Common myeloid progenitor, CD34-positive (primary cell): ENCODE results near the gene GRM4.

Experiments used
- CTCF ChIA-PET: fragments of 350-600 bp; sonication (Branson Sonifier 250); formaldehyde crosslinking; loops from one replicate; lab custom pipeline; 2021; ENCODE audit warnings: antibody characterized with exemption; lab: Charles Lee
- POLR2A ChIA-PET: fragments of 350-600 bp; sonication (Branson Sonifier 250); formaldehyde crosslinking; loops from one replicate; lab custom pipeline; 2021; ENCODE audit warnings: antibody characterized with exemption; lab: Charles Lee
- DNase-seq, 3 donors: peaks; one replicate each; pipeline versions ENCODE4 v3.0.0 to v3.0.0-alpha.2; 2013
- H3K27ac ChIP-seq, 2 experiments: 1 replicate in 1 of 2; 2 replicates in 1 of 2; pipeline ENCODE4 v1.7.0; 2013; ENCODE audit warnings: inconsistent platforms in 2 of 2, low read length in 2 of 2, mild to moderate bottlenecking in 2 of 2, low read depth in 1 of 2, moderate library complexity in 1 of 2; ENCODE audit not compliant: severe bottlenecking in 2 of 2, insufficient read depth in 1 of 2, poor library complexity in 1 of 2
- H3K27me3 ChIP-seq, 5 experiments: replicated peaks in 2 of 5; 1 replicate in 3 of 5; 2 replicates in 2 of 5; pipeline versions ENCODE4 v1.6.1 to v1.7.0; 2013; ENCODE audit warnings: low read length in 4 of 5, mild to moderate bottlenecking in 2 of 5, moderate library complexity in 2 of 5, inconsistent platforms in 1 of 5; ENCODE audit not compliant: insufficient read depth in 5 of 5, control insufficient read depth in 4 of 5
- H3K36me3 ChIP-seq, 4 experiments: 1 replicate in 2 of 4; 2 replicates in 2 of 4; pipeline versions ENCODE4 v1.6.1 to v1.7.0; 2013; ENCODE audit warnings: low read length in 3 of 4, control low read depth in 1 of 4, mild to moderate bottlenecking in 1 of 4; ENCODE audit not compliant: control insufficient read depth in 4 of 4, insufficient read depth in 4 of 4
- H3K4me1 ChIP-seq, 4 experiments: 1 replicate in 3 of 4; 2 replicates in 1 of 4; pipeline versions ENCODE4 v1.6.1 to v1.7.1; 2013; ENCODE audit warnings: low read length in 3 of 4, mild to moderate bottlenecking in 3 of 4, control low read depth in 1 of 4, inconsistent platforms in 1 of 4, moderate library complexity in 1 of 4; ENCODE audit not compliant: control insufficient read depth in 4 of 4, insufficient read depth in 4 of 4; ENCODE audit errors: control extremely low read depth in 1 of 4
- H3K4me3 ChIP-seq, 7 experiments: 1 replicate in 4 of 7; 2 replicates in 3 of 7; pipeline versions ENCODE4 v1.5.1 to v1.7.0; 2013; ENCODE audit warnings: mild to moderate bottlenecking in 7 of 7, low read length in 6 of 7, moderate library complexity in 6 of 7, inconsistent platforms in 2 of 7, low read depth in 2 of 7, control low read depth in 1 of 7; ENCODE audit not compliant: insufficient read depth in 4 of 7, control insufficient read depth in 1 of 7; ENCODE audit errors: extremely low read depth in 1 of 7
- H3K9me3 ChIP-seq, 5 experiments: 1 replicate in 4 of 5; 2 replicates in 1 of 5; pipeline versions ENCODE4 v1.6.1 to v1.7.1; 2013; ENCODE audit warnings: low read length in 4 of 5, mild to moderate bottlenecking in 2 of 5, inconsistent platforms in 1 of 5, low read depth in 1 of 5, moderate library complexity in 1 of 5; ENCODE audit not compliant: control insufficient read depth in 4 of 5, insufficient read depth in 2 of 5; ENCODE audit errors: control extremely low read depth in 1 of 5
- WGBS: methylation state at CpG from one replicate; pipeline ENCODE4 v1.1.5; 2013; ENCODE audit not compliant: insufficient coverage; 5-methylcytosine and 5-hydroxymethylcytosine counted together

Gene GRM4

DNA sequence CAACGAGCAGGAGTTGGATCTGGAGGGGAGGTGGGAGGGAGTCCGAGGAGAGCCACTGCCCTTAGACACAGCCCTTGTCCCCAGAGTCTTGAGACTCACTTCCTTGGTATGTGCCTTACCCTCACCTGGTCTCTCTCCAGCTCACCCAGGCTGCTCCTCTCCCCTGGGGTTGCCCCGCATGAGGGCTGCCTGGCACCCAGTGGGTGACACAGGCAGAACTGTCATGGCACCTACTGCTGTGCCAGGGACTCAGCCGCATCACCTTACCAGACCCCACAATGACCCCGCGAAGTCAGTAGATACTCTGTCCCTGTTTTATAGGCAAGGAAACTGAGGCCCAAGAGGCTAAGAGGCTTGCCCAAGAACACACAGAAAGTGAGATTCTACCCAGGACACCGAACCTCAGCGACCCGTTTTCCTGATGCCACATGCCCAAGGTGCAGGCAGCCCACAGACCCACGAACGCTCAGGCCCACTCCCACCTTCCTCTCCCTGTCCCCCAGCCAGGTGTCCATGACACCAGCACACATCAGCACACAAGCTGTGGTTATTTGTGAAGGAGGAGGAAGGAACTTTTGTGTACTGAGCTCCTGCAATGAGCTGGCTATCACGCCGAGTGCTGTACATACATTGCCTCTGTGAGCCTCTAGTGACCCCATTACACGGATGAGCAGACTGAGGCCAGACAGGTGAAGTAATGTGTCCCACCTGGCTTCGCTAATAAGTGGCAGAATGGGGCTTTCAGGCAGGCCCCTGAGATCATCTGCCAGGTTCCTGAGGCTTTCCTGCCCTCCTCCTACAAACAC is 168.1 kb downstream of the GRM4 start:
- peaks cover 0 to 43% (median 17%) of the 10 kb centered on the region in 5 experiments for H3K27me3 ChIP-seq
- H3K27ac ChIP-seq, result no peak overlapping the region
- DNase-seq, result no peak
- peaks cover 0 to 4% (median 2%) of the 10 kb centered on the region in 4 experiments for H3K4me1 ChIP-seq
- H3K36me3 ChIP-seq, result no peaks in the 10 kb centered on the region
- peaks cover 0 to 4% (median 0%) of the 10 kb centered on the region in 5 experiments for H3K9me3 ChIP-seq
- WGBS, result 98% methylated on average over 7 of the region's 15 CpGs
- CTCF ChIA-PET, result no interaction called here
- H3K4me3 ChIP-seq, result no peak overlapping the region
- POLR2A ChIA-PET, result interaction anchor here (0.5 kb wide), 1 partner anchor 437 kb away, joined by 3 read pairs; no protein-coding TSS in a partner anchor

- no peaks in the 10 kb centered on the region for H3K36me3 ChIP-seq
- 73% methylated on average over 7 of the region's 9 CpGs for WGBS
- H3K4me3 ChIP-seq, result no peak overlapping the region
- ChIA-PET CTCF (no interaction called here), POLR2A (interaction anchor here (0.5 kb wide), 1 partner anchor 438 kb away, joined by 3 read pairs; no protein-coding TSS in a partner anchor)
- DNase-seq, result no peak
- H3K9me3 ChIP-seq, result peaks cover 0 to 14% (median 2%) of the 10 kb centered on the region in 5 experiments
- H3K4me1 ChIP-seq, result peaks cover 0 to 4% (median 2%) of the 10 kb centered on the region in 4 experiments
- H3K27me3 ChIP-seq, result peaks cover 0 to 47% (median 17%) of the 10 kb centered on the region in 5 experiments
- H3K27ac ChIP-seq, result no peak overlapping the region
Measured at GRCh38 chr6:33976437-33977360, 169.2 kb downstream of the GRM4 start.

- H3K4me1 ChIP-seq, result peaks cover 0 to 4% (median 2%) of the 10 kb centered on the region in 4 experiments
- H3K4me3 ChIP-seq, result peak overlapping the region in 1 of 7 experiments; percentile 4
- peaks cover 2 to 18% (median 2%) of the 10 kb centered on the region in 5 experiments for H3K9me3 ChIP-seq
- no peaks in the 10 kb centered on the region for H3K36me3 ChIP-seq
- H3K27me3 ChIP-seq, result peaks cover 0 to 49% (median 19%) of the 10 kb centered on the region in 5 experiments
- WGBS, result 26% methylated on average over 20 of the region's 44 CpGs
- POLR2A ChIA-PET, result no interaction called here
- DNase-seq, result peak in 2 of 3 donors; percentile 30 to 40
- CTCF ChIA-PET, result no interaction called here
- H3K27ac ChIP-seq, result no peak overlapping the region
Measured at GRCh38 chr6:33975661-33976436, 170.0 kb downstream of the GRM4 start.

- WGBS, result 48% methylated on average over 2 of the region's 2 CpGs
- POLR2A ChIA-PET, result interaction anchor here (0.6 to 0.8 kb wide), 2 partner anchors 9 to 1499 kb away, joined by 3 to 6 read pairs; no protein-coding TSS in a partner anchor
Measured at GRCh38 chr6:33974471-33974870, 171.4 kb downstream of the GRM4 start.

DNA sequence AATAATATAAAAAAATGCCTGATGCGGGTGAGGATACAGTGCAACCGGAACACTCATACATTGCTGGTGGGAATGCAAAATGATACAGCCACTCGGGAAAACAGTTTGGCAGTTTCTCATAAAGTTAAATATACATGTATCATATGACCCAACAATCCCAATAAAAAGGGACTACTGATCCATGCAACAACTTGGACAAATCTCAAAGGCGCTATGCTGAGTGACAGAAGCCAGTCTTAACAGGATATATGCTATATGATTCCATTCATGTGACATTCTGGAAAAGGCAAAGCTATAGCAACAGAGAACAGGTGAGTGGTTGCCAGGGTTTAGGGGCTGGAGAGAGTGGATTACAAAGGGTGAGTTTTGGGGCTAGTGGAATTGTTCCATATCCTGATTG is 171.9 kb downstream of the GRM4 start:
- Histone ChIP-seq H3K27me3 (peaks cover 0 to 51% (median 19%) of the 10 kb centered on the region in 5 experiments), H3K4me1 (peaks cover 0 to 4% (median 2%) of the 10 kb centered on the region in 4 experiments), H3K4me3 (no peak overlapping the region), H3K36me3 (no peaks in the 10 kb centered on the region), H3K27ac (no peak overlapping the region), H3K9me3 (peaks cover 2 to 18% (median 2%) of the 10 kb centered on the region in 5 experiments)
- CTCF ChIA-PET, result interaction anchor here (1.6 kb wide), 1 partner anchor 9 kb away, joined by 3 read pairs; no protein-coding TSS in a partner anchor
- no peak for DNase-seq
- POLR2A ChIA-PET, result interaction anchor here (0.6 to 0.8 kb wide), 3 partner anchors 9 to 1499 kb away, joined by 3 to 6 read pairs (median 3); no protein-coding TSS in a partner anchor
- WGBS, result 100% methylated on average over 1 of the region's 4 CpGs

More at GRCh38 chr6:33974471-33974870, 171.4 kb downstream of the GRM4 start:
- Histone ChIP-seq H3K4me1 (peaks cover 0 to 4% (median 2%) of the 10 kb centered on the region in 4 experiments), H3K4me3 (no peak overlapping the region), H3K27ac (no peak overlapping the region), H3K9me3 (peaks cover 2 to 18% (median 2%) of the 10 kb centered on the region in 5 experiments), H3K27me3 (peaks cover 0 to 51% (median 19%) of the 10 kb centered on the region in 5 experiments), H3K36me3 (no peaks in the 10 kb centered on the region)
- CTCF ChIA-PET, result interaction anchor here (1.6 kb wide), 1 partner anchor 9 kb away, joined by 3 read pairs; no protein-coding TSS in a partner anchor
- no peak for DNase-seq

- H3K27ac ChIP-seq, result no peak overlapping the region
- 14% methylated on average over 1 of the region's 4 CpGs for WGBS
- H3K27me3 ChIP-seq, result peaks cover 0 to 56% (median 16%) of the 10 kb centered on the region in 5 experiments
- POLR2A ChIA-PET, result no interaction called here
- H3K4me3 ChIP-seq, result no peak overlapping the region
- peaks cover 0 to 4% (median 2%) of the 10 kb centered on the region in 4 experiments for H3K4me1 ChIP-seq
- CTCF ChIA-PET, result interaction anchor here (0.8 to 1.1 kb wide), 3 partner anchors 12 to 51 kb away, joined by 3 read pairs; no protein-coding TSS in a partner anchor
- H3K9me3 ChIP-seq, result peaks cover 2 to 18% (median 4%) of the 10 kb centered on the region in 5 experiments
- H3K36me3 ChIP-seq, result no peaks in the 10 kb centered on the region
- DNase-seq, result no peak
Measured at GRCh38 chr6:33971580-33971979, 174.3 kb downstream of the GRM4 start.
